ENCODE data around the gene GNAI2.
"Not testable (repeated sequence)": the region's sequence is repeated elsewhere in the genome, so short reads cannot be mapped to it uniquely, and the experiment has no call there.

Gene GNAI2

DNA sequence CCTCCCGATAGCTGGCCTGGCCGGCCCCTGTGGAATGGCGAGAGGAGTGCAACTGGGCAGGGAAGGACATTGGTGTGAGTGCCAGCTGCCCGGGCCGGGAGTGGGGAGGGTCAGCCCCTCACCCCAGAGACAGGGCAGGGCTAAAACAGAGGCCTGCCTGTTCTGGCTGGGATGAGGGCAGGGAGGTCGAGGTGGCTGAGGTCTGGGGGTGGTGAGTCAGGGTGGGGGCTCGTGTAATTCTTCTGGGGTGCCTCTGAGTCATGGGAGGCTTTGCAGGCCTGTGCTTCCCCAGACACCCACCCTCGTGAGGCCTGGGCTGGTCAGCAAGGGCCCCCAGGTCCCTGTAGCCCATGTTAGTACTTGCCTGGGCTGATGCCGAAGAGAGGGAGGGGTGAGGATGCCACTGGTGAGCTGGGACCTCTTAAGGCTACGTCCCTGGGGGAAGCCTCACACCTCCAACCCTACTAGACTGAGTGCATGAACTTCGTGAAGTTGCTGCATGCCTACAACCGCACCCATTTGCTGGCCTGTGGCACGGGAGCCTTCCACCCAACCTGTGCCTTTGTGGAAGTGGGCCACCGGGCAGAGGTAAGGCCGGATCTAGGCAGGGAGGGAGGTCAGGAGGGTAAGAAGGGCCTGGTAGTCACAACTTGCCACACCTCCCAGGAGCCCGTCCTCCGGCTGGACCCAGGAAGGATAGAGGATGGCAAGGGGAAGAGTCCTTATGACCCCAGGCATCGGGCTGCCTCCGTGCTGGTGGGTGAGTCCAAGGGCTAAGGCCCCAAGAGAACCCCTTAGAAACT is 34.6 kb downstream of the GNAI2 start:
- TF ChIP-seq, protein P1, sequence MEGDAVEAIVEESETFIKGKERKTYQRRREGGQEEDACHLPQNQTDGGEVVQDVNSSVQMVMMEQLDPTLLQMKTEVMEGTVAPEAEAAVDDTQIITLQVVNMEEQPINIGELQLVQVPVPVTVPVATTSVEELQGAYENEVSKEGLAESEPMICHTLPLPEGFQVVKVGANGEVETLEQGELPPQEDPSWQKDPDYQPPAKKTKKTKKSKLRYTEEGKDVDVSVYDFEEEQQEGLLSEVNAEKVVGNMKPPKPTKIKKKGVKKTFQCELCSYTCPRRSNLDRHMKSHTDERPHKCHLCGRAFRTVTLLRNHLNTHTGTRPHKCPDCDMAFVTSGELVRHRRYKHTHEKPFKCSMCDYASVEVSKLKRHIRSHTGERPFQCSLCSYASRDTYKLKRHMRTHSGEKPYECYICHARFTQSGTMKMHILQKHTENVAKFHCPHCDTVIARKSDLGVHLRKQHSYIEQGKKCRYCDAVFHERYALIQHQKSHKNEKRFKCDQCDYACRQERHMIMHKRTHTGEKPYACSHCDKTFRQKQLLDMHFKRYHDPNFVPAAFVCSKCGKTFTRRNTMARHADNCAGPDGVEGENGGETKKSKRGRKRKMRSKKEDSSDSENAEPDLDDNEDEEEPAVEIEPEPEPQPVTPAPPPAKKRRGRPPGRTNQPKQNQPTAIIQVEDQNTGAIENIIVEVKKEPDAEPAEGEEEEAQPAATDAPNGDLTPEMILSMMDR (IDR thresholded peaks at IDR 0.05; ENCODE audit: unreplicated experiment in 3 of 3): no peak
- peaks cover 63% of the 10 kb centered on the region for H3K4me1 Mint-ChIP-seq
- H3K9me3 Mint-ChIP-seq: no peaks in the 10 kb centered on the region
- H3K4me3 Mint-ChIP-seq: peak overlapping the region in 1 of 3 experiments; percentile 87
- peaks cover 7% of the 10 kb centered on the region for H3K36me3 Mint-ChIP-seq (ENCODE audit: low read depth)
- peaks cover 23% of the 10 kb centered on the region for H3K27me3 Mint-ChIP-seq (ENCODE audit: low read depth)
- peak overlapping the region; percentile 75 to 97 (median 75) for H3K27ac Mint-ChIP-seq

DNA sequence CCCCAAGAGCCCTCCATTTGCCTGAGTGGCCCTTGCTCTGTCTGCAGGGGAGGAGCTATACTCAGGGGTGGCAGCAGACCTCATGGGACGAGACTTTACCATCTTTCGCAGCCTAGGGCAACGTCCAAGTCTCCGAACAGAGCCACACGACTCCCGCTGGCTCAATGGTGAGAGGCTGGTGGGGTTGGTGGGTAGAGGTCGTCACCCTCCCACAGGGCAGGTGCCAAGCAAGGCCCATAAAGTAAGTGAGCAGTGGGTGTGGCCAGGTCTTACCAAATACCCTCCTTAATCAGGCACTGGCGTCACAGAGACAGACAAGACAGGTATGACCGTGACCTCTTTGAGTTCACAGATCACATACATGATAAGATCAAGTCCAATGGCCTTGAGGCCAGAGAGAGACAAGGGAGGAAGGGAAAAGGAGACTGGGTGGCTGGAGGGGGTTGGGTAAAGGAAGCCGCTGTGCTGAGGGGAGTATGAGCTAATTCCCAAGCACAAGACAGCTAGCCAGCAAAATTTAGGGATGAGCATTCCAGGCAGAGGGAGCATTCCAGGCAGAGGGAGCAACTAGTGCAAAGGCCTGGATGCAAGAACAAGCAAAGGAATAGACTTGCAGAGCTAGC is 35.4 kb downstream of the GNAI2 start:
- TF ChIP-seq, protein P1 (IDR thresholded peaks at IDR 0.05; ENCODE audit: unreplicated experiment in 3 of 3): no peak
- Mint-ChIP-seq H3K27ac (peak overlapping the region; percentile 43 to 75 (median 75)), H3K9me3 (no peaks in the 10 kb centered on the region), H3K27me3 (ENCODE audit: low read depth) (peaks cover 28% of the 10 kb centered on the region), H3K4me1 (peaks cover 57% of the 10 kb centered on the region), H3K4me3 (peak overlapping the region; percentile 4 to 61 (median 28)), H3K36me3 (ENCODE audit: low read depth) (peaks cover 7% of the 10 kb centered on the region)

DNA sequence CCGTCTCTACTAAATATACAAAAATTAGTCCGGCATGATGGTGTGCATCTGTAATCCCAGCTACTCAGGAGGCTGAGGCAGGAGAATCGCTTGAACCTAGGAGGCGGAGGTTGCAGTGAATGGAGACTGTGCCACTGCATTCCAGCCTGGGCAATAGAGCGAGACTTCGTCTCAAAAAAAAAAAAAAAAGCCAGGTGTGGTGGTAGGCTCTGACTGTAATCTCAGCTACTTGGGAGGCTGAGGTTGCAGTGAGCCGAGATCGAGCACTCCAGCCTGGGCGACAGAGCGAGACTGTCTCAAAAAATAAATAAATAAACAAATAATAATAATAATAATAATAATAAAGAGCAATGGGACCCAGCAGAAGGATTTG is 36.5 kb downstream of the GNAI2 start:
- not testable (repeated sequence) for H3K27ac Mint-ChIP-seq; H3K9me3 Mint-ChIP-seq; H3K36me3 Mint-ChIP-seq (ENCODE audit: low read depth)
- Mint-ChIP-seq H3K4me3 (peak overlapping the region in 1 of 3 experiments; percentile 49), H3K4me1 (peaks cover 46% of the 10 kb centered on the region), H3K27me3 (ENCODE audit: low read depth) (peaks cover 28% of the 10 kb centered on the region)

DNA sequence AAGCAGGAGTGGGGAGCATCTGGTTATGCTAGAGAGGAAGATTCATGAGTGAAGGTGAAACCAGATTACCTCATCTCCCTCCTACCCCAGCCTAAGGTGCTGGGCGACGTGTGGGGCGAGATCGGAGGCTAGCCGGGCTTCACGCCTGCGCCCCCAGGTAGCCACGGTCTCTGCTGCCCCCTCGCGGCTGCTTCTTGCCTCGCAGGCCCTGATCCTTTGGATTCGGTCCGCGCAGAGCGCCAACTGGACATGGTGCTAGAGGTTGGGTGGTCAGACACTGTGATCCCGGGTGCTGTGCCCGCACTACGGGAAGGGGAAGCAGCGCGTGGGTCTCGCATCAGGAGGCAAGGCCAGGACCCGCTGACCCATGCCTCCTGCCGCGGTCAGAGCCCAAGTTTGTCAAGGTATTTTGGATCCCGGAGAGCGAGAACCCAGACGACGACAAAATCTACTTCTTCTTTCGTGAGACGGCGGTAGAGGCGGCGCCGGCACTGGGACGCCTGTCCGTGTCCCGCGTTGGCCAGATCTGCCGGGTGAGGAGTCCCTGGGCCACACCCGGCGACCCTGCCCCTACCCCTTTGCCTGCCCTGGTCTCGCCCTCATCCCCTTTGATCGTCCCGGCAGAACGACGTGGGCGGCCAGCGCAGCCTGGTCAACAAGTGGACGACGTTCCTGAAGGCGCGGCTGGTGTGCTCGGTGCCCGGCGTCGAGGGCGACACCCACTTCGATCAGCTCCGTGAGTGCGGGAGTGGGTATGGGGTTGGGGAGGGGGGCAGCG is 37.1 kb downstream of the GNAI2 start:
- Mint-ChIP-seq H3K36me3 (ENCODE audit: low read depth) (peaks cover 7% of the 10 kb centered on the region), H3K9me3 (no peaks in the 10 kb centered on the region), H3K27me3 (ENCODE audit: low read depth) (peaks cover 28% of the 10 kb centered on the region), H3K27ac (peak overlapping the region in 1 of 3 experiments; percentile 88), H3K4me1 (peaks cover 40% of the 10 kb centered on the region), H3K4me3 (peak overlapping the region; percentile 49 to 79 (median 66))
- TF ChIP-seq, protein P1 (IDR thresholded peaks at IDR 0.05; ENCODE audit: unreplicated experiment in 3 of 3): peak; percentile 94 to 98 (median 98)

DNA sequence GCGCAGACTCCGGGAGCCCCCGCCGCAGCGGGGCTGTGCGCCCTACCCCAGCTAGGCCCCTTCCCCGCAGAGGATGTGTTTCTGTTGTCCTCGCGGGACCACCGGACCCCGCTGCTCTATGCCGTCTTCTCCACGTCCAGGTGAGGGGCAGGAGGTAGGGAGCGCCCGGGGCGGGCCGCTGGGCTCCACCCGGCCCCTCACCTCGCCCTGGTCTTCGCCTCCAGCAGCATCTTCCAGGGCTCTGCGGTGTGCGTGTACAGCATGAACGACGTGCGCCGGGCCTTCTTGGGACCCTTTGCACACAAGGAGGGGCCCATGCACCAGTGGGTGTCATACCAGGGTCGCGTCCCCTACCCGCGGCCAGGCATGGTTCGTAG is 37.7 kb downstream of the GNAI2 start:
- peaks cover 39% of the 10 kb centered on the region for H3K4me1 Mint-ChIP-seq
- H3K36me3 Mint-ChIP-seq (ENCODE audit: low read depth): peaks cover 7% of the 10 kb centered on the region
- H3K27ac Mint-ChIP-seq: no peak overlapping the region
- TF ChIP-seq, protein P1 (IDR thresholded peaks at IDR 0.05; ENCODE audit: unreplicated experiment in 3 of 3): no peak
- H3K4me3 Mint-ChIP-seq: no peak overlapping the region
- no peaks in the 10 kb centered on the region for H3K9me3 Mint-ChIP-seq
- H3K27me3 Mint-ChIP-seq (ENCODE audit: low read depth): peaks cover 28% of the 10 kb centered on the region

Measured in nephron (organoid).